Testis (tissue), 2 donors: ENCODE data around the gene BMP8A.
"Not testable (repeated sequence)": the region's sequence is repeated elsewhere in the genome, so short reads cannot be mapped to it uniquely, and the experiment has no call there.

Source experiments
- CTCF ChIP-seq, 3 experiments: fragments of 450-650 bp in 2 of 3; fragments of 200-600 bp in 1 of 3; sonication (generic) in 1 of 3; IDR thresholded peaks; one replicate each; pipeline ENCODE4 v1.5.1; 2016 to 2019; ENCODE audit warnings: antibody characterized with exemption in 3 of 3, mild to moderate bottlenecking in 2 of 3, moderate library complexity in 1 of 3
- POLR2A ChIP-seq: fragments of 450-650 bp; IDR thresholded peaks from one replicate; pipeline ENCODE4 v1.6.1; 2017; ENCODE audit warnings: antibody characterized with exemption, mild to moderate bottlenecking, moderate library complexity

GRCh38 chr1:39492118-39493042 lies 944 bp downstream of the BMP8A start:
- TF ChIP-seq CTCF (IDR thresholded peaks at IDR 0.05); POLR2A: not testable (repeated sequence)
